ENCODE measurements around the gene SLC7A1. TPM values are rescaled to one million over a fixed set of nuclear protein-coding genes. Genes with fewer than 3 reads are reported as not detected.

Gene SLC7A1
- total and polyA plus RNA-seq, 2 of the 8 experiments (the other 6 are each of a cell fraction or from before 2014, with no cell fraction given), result 26.8 to 114 TPM

DNA sequence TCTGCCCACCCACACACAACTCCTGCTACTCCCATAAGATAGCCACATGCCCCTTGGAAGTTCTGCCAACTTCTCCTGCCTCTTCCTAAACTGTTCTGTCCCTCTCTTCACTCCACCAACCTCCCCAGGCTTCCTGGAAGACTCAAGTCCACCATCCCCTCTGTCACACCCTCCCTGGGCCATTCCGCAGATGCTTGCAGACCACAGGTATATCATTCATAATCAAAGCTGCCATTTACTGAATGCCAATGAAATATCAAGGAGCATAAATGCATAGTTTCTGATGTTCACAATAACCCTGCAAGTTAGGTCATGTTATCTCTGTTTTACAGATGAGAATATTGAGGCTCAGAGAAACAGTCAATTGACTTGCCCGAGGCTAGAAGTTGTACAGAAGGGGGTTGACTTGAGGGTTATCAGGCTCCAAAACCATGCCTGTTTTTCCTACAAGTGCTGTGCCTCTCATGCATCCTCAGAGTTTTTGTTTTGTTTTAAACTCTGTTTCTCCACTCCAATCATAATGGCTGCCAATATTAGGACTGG lies 135.6 kb downstream of the SLC7A1 start (continued):
- TF ChIP-seq, protein P1, sequence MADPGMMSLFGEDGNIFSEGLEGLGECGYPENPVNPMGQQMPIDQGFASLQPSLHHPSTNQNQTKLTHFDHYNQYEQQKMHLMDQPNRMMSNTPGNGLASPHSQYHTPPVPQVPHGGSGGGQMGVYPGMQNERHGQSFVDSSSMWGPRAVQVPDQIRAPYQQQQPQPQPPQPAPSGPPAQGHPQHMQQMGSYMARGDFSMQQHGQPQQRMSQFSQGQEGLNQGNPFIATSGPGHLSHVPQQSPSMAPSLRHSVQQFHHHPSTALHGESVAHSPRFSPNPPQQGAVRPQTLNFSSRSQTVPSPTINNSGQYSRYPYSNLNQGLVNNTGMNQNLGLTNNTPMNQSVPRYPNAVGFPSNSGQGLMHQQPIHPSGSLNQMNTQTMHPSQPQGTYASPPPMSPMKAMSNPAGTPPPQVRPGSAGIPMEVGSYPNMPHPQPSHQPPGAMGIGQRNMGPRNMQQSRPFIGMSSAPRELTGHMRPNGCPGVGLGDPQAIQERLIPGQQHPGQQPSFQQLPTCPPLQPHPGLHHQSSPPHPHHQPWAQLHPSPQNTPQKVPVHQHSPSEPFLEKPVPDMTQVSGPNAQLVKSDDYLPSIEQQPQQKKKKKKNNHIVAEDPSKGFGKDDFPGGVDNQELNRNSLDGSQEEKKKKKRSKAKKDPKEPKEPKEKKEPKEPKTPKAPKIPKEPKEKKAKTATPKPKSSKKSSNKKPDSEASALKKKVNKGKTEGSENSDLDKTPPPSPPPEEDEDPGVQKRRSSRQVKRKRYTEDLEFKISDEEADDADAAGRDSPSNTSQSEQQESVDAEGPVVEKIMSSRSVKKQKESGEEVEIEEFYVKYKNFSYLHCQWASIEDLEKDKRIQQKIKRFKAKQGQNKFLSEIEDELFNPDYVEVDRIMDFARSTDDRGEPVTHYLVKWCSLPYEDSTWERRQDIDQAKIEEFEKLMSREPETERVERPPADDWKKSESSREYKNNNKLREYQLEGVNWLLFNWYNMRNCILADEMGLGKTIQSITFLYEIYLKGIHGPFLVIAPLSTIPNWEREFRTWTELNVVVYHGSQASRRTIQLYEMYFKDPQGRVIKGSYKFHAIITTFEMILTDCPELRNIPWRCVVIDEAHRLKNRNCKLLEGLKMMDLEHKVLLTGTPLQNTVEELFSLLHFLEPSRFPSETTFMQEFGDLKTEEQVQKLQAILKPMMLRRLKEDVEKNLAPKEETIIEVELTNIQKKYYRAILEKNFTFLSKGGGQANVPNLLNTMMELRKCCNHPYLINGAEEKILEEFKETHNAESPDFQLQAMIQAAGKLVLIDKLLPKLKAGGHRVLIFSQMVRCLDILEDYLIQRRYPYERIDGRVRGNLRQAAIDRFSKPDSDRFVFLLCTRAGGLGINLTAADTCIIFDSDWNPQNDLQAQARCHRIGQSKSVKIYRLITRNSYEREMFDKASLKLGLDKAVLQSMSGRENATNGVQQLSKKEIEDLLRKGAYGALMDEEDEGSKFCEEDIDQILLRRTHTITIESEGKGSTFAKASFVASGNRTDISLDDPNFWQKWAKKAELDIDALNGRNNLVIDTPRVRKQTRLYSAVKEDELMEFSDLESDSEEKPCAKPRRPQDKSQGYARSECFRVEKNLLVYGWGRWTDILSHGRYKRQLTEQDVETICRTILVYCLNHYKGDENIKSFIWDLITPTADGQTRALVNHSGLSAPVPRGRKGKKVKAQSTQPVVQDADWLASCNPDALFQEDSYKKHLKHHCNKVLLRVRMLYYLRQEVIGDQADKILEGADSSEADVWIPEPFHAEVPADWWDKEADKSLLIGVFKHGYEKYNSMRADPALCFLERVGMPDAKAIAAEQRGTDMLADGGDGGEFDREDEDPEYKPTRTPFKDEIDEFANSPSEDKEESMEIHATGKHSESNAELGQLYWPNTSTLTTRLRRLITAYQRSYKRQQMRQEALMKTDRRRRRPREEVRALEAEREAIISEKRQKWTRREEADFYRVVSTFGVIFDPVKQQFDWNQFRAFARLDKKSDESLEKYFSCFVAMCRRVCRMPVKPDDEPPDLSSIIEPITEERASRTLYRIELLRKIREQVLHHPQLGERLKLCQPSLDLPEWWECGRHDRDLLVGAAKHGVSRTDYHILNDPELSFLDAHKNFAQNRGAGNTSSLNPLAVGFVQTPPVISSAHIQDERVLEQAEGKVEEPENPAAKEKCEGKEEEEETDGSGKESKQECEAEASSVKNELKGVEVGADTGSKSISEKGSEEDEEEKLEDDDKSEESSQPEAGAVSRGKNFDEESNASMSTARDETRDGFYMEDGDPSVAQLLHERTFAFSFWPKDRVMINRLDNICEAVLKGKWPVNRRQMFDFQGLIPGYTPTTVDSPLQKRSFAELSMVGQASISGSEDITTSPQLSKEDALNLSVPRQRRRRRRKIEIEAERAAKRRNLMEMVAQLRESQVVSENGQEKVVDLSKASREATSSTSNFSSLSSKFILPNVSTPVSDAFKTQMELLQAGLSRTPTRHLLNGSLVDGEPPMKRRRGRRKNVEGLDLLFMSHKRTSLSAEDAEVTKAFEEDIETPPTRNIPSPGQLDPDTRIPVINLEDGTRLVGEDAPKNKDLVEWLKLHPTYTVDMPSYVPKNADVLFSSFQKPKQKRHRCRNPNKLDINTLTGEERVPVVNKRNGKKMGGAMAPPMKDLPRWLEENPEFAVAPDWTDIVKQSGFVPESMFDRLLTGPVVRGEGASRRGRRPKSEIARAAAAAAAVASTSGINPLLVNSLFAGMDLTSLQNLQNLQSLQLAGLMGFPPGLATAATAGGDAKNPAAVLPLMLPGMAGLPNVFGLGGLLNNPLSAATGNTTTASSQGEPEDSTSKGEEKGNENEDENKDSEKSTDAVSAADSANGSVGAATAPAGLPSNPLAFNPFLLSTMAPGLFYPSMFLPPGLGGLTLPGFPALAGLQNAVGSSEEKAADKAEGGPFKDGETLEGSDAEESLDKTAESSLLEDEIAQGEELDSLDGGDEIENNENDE (IDR thresholded peaks at IDR 0.05; ENCODE audit: insufficient replicate concordance, low read length), result no peak
- no peak for TF ChIP-seq SP2 (IDR thresholded peaks at IDR 0.05; ENCODE audit: low read length)
- no peak for TF ChIP-seq PHF8 (conservative IDR thresholded peaks at IDR 0.05; ENCODE audit: low read depth, low read length)
- TF ChIP-seq TCF12 (IDR thresholded peaks at IDR 0.05; ENCODE audit: low read depth, low read length), result no peak
- no peak for TF ChIP-seq SIRT6 (IDR thresholded peaks at IDR 0.05; ENCODE audit: low read length)
- TF ChIP-seq, protein P2, sequence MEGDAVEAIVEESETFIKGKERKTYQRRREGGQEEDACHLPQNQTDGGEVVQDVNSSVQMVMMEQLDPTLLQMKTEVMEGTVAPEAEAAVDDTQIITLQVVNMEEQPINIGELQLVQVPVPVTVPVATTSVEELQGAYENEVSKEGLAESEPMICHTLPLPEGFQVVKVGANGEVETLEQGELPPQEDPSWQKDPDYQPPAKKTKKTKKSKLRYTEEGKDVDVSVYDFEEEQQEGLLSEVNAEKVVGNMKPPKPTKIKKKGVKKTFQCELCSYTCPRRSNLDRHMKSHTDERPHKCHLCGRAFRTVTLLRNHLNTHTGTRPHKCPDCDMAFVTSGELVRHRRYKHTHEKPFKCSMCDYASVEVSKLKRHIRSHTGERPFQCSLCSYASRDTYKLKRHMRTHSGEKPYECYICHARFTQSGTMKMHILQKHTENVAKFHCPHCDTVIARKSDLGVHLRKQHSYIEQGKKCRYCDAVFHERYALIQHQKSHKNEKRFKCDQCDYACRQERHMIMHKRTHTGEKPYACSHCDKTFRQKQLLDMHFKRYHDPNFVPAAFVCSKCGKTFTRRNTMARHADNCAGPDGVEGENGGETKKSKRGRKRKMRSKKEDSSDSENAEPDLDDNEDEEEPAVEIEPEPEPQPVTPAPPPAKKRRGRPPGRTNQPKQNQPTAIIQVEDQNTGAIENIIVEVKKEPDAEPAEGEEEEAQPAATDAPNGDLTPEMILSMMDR (IDR thresholded peaks at IDR 0.05; ENCODE audit: control extremely low read depth in 1 of 3, insufficient read depth in 1 of 3, low read depth in 1 of 3, low read length in 3 of 3), result no peak
- TF ChIP-seq CTBP2 (IDR thresholded peaks at IDR 0.05; ENCODE audit: borderline replicate concordance, insufficient read depth, insufficient read length, low read length), result no peak
- TF ChIP-seq MAFK (IDR thresholded peaks at IDR 0.05; ENCODE audit: low read depth, low read length), result no peak
- TF ChIP-seq RBBP5 (IDR thresholded peaks at IDR 0.05; ENCODE audit: borderline replicate concordance, low read depth, low read length), result no peak

All from H1 (cell line).